NCI-H345 treated with DMSO at 0.1 percent for 48 hours (cell line): ENCODE results near the gene LMAN2.
"Not testable (repeated sequence)": the region's sequence is repeated elsewhere in the genome, so short reads cannot be mapped to it uniquely, and the experiment has no call there.

Experiments used
- DNase-seq: peaks from one replicate; lab custom pipeline; 2025; ENCODE audit not compliant: unreplicated experiment; lab: John Stamatoyannopoulos, UW

LMAN2 gene

DNA sequence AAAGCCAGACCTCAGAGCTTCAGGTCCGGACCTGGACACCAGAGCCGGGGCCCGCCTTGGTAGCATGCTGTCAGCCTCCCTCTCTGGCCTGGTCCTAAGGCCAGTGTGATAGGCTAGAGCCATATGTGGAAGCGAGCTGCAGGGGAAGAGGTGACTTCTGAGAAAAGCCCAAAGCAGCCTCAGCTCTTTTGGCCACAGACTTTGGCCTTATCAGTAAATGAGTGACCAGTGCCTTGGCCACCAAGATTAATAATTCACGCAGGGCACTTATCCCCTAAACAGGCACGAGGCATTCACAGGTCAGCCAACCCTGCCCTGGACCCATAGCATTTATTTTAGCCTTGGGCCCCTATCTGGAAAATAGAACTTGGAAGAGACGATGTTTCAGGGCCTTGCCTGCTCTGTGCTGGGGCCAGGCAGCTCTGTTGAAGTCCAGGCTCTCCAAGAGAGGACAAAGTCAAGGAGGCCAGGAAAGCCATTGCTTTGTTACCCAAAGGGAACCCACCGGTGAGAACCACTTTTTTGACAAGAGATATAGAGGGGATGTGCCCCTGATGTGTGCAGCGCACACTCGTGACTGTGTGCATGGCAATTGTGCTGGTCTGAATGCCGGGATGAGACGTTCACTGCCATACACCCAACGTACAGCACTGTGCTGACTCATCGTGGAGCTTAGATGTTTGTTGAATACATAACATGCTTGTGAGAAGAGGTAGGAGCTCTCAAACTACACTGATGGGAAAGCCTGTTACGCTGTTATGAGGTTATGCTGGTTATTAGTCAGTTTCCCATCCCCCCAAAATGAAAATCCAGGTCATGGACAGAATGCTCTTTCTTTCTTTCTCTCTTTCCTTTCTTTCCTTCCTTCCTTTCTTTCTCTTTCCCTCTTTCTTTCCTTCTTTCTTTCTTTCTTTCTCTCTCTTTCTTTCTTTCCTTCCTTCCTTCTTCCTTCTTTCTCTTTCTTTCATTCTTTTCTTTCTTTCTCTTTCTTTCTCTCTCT, 27.7 kb upstream of the LMAN2 start:
- no peak for DNase-seq

DNA sequence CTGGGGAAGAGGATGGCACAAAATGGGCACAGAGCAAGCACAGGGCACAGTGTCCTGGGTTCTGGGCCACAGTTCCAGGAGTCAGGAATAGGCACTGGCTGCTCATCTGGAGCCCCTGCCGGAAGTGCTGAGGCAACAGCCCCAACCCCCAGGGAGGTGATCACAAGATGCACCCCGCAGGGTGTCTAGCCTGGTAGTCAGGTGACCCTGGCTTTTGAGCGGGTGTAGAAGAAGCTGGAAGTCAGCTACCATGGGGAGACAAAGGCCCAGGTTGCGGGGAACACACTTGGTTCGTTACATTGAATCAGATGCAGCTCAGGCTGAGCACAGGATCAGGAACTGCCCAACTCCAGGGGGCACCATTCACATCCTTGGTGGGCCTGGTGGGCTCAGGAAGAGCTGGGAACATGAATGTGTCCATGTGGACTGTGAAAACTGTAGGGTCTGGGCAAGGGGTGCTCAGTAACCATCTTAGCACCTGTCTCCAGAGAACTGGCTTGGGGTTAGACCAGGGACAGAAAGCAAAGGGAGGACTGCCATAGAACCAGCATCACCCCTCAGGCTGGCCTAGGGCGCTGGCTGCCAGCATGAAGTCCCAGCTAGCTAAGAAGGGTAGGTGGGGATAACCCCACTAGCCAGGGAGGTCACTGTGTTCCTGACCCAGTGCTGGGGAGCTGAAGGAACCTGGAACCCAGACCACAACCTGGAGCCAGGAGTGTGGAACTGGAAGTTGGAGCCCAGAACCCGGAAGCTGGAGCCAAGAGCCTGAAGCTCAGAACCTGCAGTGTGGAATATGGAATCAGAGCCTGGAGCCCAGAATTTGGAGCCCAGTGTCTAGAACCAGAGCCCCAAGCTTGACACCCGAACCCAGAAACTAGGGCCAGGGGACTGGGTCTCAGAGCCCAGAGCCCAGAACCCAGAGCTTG, 26.6 kb upstream of the LMAN2 start:
- no peak for DNase-seq

DNA sequence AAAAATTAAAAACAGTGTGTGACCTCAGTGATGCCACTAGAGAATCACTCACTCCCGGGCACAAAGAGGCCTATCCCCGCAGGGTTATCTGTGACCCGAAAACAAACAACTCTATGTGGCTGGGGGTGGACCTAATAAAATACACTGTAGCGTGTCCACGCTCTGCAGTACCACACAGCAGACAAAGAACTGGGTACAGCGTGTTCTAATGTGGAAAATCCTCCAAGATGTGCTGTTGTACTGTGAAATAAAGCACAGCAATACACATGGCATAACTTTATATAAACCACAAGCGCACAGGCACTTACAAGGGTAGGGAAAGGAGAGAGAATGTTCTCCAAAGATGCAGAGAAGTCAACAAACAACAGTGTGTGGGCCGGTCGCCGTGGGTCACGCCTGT, 24.6 kb upstream of the LMAN2 start:
- DNase-seq, result no peak

DNA sequence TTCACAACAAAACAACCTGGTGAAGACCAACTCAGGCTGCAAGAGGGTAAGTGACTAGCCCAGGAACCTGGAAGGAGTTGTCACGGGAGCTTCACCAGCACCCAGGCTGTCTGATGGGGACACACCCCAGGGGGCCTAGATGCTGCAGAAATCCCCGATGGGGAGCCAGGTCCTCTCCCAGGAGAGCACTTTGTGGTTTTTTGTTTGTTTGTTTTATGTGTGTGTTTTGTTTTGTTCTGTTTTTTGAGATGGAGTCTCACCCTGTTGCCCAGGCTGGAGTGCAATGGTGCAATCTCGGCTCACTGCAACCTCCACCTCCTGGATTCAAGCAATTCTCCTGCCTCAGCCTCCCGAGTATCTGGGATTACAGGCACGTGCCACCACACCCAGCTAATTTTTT, 24.0 kb upstream of the LMAN2 start:
- not testable (repeated sequence) for DNase-seq

DNA sequence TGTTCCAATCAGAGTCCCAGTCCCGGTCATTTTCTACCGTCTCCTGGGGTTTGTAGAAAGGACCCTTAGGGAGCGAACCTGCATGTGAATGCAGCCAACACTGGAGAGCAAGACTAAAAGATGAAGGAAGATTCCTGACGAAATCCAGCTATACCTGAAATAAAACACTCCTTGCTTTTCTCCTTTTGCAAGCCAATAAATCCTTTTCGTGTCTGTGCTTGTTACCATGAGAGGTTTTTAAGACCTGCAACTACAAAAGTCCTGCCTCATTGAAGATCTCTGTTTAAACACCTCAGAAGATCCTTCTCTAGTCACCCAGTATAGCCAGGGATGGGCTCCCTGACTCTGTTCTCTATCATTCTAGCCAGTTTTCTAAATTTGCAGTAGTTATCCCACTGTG, 22.7 kb upstream of the LMAN2 start:
- no peak for DNase-seq

DNA sequence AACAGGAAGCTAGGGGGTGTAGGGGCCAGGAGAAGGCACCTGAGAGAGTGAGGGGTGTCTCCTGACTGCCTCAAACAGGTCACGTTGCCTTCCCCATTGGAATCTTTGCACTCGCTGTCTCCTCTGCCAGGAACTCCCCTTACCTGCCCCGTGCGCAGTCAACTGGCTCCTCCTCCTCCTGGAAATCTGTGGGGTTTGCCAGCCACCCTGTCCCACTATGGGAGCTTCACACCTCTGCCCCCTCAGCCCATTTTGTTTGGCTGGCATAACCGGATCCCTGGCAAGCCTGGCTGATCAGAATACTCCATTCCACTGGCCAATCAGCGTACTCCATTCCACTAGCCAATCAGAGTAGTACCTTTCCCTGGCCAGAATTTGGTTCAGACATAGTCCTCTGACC, 22.3 kb upstream of the LMAN2 start:
- no peak for DNase-seq

DNA sequence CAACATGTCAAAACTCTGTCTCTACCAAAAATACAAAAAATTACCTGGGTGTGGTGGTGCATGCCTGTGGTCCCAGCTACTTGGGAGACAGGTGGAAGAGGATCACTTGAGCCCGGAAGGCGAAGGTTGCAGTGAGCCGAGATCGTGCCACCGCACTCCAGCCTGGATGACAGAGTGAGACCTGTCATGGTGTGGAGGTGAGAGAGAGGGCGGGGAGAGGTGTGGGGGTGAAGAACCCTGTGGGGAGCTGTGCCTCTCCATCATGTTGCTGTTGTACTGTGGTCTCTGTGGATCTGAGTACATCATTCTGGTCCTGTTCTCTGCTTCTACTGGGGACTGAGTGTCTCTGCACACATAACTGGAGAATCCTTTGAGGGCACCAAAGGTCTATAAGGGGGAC, 21.4 kb upstream of the LMAN2 start:
- no peak for DNase-seq

DNA sequence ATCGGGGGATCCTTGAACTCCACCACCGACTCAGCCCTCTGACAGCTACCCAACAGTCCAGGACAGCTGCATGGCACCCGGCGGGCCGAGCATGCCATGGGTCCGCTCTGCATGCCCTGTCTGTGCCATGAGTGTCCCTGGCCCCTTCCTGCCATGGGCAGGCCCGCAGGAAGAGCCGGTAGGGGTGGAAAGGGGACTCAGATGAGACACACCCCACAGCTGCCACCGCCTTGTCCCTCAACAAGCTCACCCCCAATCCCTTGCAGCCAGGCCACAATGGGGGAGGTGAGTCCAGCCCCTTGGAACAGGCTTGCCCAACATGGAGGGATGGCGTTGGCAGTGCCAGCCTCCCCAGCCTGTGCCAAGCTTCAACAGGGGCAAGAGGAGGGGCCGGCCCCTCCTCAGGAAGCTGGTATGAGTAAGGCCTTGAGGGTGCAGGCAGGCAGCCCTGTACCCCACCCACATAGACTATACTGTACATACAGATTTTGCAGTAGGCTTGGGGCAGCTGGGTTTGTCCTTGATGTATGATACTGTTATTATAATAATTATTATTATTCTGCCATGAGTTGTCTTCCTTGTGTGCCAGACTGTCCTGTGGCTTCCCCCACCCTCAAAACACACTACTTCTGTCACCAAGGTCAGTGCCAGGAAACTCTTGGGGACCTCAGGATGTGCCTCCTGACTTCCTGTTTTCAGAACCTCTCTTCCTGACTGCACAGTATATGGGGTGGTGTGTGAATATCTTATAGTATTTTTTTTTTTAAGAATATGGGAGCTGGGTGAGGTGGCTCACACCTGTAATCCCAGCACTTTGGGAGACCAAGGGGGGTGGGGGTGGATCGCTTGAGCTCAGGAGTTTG, 20.8 kb upstream of the LMAN2 start:
- no peak for DNase-seq

DNA sequence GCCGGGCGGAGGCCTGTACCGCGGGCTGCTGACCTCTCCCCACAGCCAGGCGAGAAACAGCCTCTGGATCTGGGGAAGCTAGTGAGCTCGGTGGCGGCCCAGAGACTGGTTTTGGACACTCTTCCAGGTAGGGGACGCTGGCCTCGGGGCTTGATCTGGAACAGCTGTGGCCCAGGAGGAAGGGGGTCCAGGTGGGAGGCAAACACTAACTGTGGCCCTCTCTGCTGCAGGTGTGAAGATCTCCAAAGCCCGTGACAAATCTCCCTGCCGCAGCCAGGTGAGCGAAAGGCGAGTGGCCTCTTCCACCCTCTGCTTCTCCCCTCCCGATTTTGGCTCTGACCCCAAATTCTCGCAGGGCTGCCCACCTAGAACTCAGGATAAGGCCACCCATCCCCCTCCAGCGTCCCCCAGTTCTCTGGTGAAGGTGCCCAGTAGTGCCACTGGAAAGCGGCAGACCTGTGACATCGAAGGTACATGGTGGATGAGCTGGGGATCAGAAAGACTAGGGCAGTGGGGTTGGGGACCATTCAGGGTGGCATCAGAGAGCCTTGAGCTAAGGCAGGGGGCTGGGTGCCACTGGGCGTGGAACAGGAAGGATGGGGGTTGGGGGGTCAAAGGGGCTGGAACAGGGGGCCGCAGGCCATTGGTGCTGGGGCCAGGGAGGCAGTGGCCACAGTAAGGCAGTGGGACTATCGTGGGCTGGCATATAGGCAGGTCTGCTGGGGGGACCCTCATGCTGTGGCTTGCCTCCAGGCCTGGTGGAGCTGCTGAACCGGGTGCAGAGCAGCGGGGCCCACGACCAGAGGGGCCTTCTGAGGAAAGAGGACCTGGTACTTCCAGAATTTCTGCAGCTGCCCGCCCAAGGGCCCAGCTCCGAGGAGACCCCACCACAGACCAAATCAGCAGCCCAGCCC, 19.9 kb upstream of the LMAN2 start:
- no peak for DNase-seq

DNA sequence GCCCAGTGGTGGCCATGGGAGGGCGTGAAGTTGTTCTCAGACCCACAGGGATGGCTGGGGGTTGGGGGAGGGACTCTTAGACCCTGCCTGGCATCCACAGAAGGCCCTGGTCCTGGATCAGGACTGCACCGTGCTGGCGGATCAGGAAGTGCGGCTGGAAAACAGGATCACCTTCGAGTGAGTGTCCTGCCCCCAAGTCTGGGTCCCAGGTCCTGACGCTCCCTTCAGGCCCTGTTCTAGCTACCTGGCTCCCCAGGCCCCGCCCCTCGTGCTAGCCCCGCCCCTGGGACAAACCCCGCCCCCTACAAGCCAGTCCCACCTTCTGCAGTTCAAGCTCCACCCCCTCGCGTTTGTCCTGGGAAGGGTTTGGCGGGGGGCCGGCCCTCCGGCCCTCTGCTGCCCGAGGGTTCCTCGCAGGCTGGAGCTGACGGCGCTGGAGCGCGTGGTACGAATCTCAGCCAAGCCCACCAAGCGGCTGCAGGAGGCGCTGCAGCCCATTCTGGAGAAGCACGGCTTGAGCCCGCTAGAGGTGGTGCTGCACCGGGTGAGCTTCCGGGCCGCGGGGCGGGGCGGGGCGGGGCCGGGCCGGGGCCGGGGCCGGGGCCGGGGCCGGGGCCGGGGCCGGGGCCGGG, 19.1 kb upstream of the LMAN2 start:
- peak; percentile 72 for DNase-seq

DNA sequence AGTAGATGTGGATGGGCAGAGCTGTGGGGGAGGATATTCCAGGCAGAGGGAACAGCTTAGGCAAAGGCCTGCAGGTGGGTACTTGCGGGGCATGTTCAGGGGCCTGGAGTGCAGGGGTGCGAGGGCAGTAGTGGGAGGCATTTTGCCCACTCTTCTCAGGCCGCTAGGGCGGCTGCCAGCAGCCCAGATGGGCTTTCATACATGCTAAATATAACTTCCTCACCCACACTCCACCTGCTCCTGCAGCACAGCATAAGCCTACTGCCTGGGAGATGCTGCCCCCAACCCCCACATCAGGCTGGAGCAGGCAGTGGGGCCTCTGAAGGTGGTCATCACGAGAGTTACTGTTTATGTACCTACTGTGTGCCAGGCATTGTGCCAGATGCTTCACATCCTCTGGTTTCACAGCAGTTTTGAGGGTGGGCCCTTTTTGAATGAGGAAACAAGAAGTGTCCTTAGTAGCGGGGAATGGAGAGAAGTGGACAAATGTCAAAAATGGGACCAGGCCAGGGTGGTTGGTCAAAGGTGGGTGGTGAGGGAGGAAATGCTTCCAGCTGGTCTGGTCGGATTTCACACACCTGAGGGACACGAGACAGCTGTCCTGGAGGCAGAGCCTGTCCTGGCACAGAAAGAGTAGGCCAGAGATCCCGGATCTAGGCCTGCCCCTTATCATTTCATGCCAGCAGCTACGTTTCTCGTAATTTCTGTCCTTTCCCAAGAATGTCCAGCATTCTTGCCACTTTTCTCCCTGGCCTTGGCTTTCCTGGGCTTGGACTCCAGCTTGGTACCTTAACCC, 18.4 kb upstream of the LMAN2 start:
- DNase-seq, result no peak

DNA sequence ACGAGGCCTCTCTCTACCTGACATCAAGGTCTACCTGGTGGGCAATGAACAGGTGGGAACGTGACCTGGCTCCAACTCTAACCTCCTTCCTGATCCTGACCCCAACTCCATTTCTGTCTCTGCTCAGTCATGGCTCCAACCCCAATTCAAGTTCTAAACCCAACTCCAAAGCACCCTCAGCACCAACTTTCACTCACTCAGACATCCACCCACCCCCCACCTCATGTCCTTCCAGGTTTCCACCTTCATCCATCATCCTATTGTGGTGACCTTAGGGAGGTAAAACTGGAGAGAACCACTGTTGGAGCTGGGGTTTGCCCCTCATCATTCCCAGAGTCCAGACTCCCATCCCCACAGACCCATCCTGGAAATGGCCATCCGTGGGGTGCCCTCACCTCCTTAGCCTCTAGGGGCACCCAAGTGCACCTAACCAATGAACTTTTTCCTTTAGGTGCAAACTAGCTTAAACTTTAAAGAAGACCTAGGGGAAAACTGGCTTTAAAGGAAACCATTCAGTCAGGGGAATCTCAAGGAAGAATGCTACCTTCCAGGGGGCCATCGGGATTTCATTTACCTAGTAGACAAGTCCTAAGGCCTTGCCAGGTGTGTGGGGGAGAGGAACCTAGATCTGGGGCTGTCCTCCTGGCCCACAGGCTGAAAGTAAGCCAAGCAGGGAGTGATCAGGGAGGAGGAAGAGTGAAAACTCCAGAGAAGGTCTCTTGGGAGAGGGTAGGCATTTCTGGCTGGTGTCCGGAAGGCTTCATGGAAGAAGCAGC, 17.6 kb upstream of the LMAN2 start:
- DNase-seq, result no peak

DNA sequence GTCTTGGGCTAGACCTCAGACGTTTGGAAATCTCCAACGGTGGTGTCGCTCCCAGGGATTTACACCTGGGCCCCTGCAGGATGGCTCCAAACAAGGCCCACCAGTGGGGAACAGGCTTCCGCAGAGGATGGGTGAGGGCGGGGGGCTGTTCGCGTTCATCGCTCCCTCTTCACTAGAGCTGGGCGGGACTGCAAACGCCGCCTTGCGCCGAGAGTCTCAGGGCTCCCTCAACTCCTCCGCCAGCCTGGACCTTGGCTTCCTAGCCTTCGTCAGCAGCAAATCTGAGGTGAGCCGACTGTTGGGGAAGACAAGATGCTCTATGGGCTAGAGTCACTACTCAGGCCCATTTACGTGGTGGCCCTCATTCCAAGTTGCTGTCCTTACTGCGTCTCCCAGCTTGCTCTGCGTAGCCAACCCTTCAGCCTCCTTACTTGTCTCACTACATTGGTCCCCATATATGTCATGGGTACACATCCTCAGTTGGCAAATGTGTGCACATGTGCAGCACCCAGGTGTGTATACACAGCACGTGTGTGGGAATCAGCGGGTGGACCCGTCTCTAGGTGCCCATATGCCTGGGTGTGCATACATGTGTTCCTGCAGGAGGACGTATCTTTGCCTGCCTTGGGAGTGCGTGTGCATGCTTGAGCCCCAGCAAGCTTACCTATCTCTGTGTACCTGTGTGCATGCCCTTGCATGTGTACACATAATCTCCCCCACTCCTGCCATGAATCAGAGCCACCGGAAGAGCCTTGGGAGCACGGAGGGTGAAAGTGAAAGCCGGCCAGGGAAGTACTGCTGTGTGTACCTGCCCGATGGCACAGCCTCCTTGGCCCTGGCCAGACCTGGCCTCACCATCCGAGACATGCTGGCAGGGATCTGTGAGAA, 16.8 kb upstream of the LMAN2 start:
- no peak for DNase-seq

DNA sequence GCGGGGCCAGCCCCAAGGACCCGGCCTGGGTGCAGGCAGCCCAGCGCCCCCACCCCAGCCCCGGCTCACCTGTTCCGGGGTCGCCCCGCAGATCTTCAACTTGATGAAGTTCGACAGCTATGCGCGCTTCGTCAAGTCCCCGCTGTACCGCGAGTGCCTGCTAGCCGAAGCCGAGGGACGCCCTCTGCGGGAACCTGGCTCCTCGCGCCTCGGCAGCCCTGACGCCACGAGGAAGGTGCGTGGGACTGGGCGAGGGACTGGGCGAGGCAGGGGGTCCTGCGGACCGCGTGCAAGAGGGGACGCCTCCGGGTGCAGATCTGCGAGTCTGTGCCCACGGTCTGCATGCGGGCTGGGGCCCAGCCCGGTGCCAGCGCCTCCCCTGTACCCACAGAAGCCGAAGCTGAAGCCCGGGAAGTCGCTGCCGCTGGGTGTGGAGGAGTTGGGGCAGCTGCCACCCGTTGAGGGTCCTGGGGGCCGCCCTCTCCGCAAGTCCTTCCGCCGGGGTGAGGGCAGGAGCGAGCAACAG, 15.9 kb upstream of the LMAN2 start:
- DNase-seq, result no peak

DNA sequence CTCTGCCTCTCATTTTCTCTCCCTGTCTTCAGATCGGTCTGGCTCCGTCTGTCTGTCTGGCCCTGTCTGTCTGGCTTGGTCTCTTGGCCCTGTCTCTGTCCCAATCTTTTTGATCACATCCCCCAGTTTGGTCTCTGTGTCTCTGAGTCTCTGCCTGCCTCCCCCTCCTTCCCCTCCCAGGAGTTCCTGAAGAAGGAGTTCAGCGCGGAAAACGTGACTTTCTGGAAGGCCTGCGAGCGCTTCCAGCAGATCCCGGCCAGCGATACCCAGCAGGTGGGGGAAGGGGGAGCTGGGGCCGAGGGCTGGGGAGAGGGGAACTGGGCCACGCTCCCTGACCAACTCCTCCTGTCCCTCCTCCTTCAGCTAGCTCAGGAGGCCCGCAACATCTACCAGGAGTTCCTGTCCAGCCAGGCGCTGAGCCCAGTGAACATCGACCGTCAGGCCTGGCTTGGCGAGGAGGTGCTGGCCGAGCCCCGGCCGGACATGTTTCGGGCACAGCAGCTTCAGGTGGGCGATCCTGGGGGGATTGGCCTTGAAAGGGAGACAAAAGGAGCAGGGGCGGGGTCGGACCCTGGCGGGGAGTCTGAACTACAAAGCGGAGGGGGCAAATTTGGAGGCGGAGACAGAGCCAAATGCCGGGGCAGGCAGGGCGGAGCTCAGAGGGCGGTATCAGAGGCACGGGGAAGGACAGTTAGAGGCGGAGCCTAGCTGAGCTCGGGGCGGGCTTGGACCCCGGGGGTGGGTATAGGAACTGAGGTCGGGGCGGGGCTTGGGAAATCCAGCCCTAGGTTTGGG, 15.3 kb upstream of the LMAN2 start:
- no peak for DNase-seq
